Ovary (tissue), 3 donors: ENCODE measurements around the gene MRPL21.
A peak's percentile ranks its signal among the peaks of the same experiment; 100 is the strongest.

Experiments used
- CTCF ChIP-seq, 3 donors: fragments of 450-650 bp in 2 of 3; fragments of 200-600 bp in 1 of 3; IDR thresholded peaks; one replicate each; pipeline versions ENCODE4 v1.5.1 to v1.8.0; 2016 to 2022; ENCODE audit warnings: antibody characterized with exemption in 3 of 3, mild to moderate bottlenecking in 1 of 3
- POLR2A ChIP-seq: fragments of 450-650 bp; IDR thresholded peaks from one replicate; pipeline ENCODE4 v1.6.1; 2017; ENCODE audit warnings: antibody characterized with exemption, mild to moderate bottlenecking, moderate library complexity
- donor health status: DM: no; HTN: no; CAD: no.

GRCh38 chr11:68843703-68844312 is 59.8 kb downstream of the MRPL21 start:
- TF ChIP-seq CTCF (IDR thresholded peaks at IDR 0.05), result peak in 1 of 3 donors; percentile 29
- no peak for TF ChIP-seq POLR2A
